HG02885 (cell line): Measurements from ENCODE around the gene GCK.
"Not testable (repeated sequence)": the region's sequence is repeated elsewhere in the genome, so short reads cannot be mapped to it uniquely, and the experiment has no call there.

ENCODE experiments used
- ATAC-seq: cut with Tn5 transposase; IDR thresholded peaks from one replicate; pipeline ENCODE4 v1.9.1; 2021; ENCODE audit warnings: mild to moderate bottlenecking; ENCODE audit not compliant: unreplicated experiment, poor library complexity

GCK gene

DNA sequence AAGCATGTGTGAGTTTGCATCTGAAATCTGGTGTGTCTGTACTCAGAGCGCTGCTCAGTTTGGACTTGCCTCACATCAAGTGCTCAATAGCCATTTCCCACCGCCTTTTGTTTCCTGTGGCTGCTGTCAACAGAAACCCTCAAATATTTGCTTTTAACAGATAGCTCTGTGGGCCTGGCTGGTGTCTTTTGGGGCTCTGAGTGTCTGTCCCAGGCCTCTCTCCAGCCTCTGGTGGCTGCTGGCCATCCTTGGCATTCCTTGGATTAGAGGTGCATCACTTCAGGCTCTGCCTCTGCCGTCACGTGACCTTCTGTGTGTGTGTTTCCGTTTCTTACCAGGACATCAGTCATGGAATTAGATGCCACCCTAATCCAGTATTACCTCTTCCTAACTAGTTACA, 20.9 kb upstream of the GCK start:
- no peak for ATAC-seq

DNA sequence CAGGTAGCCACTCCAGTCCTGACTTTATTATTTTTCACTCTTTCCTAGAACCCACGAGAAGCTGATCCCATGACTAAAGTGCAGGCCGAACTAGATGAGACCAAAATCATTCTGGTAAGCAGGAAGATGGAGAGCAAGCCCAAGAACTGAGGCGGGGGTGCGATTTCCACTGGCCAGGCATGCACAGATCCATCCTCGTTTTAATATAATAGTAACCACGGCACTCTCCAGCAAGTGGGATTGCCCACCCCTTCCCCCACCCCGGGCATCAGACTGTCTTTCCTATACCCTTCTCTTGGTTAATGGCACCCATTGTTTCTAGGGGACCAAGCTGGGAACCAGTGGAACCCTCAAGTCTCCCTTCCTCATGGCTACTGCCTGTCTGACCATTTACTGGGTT, 18.8 kb upstream of the GCK start:
- ATAC-seq: no peak

DNA sequence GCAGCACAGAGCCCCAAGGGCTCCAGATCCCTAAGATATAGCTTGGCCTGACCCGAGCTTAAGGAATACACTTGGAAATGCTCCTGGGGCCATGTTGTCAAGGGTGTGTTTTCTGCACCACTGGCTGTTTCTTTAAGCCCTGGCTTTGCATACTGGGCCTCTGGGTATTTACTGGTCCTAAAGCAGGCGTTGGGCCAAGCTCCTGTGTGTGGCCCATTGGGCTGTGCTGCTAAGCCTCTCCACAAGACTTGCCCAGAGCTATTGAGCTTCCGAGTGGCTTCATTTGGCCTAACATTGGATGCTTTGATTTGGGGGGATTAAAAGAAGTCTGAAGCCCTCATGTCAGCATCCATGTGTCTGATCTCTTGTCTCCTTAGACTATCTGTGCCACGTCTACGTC, 16.8 kb upstream of the GCK start:
- ATAC-seq: no peak

DNA sequence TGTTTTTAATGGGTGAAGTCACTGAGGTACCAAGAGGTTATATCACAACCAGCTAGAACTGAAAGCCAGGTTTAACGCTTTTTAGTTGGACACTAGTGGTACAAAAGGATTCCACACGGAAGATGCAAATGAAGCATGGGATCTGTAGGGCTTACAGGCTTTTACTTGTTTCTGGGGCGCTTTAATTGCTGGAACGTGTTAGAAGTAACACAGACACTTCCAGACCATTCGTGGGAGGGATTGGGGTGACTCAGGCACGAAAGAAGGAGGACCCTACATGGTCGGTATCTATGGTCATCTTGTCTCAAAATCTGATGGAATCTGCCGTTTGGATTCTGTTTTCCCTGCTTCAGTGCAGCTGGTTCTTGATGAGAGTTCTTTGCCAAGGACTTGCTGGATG, 12.6 kb upstream of the GCK start:
- ATAC-seq: no peak

DNA sequence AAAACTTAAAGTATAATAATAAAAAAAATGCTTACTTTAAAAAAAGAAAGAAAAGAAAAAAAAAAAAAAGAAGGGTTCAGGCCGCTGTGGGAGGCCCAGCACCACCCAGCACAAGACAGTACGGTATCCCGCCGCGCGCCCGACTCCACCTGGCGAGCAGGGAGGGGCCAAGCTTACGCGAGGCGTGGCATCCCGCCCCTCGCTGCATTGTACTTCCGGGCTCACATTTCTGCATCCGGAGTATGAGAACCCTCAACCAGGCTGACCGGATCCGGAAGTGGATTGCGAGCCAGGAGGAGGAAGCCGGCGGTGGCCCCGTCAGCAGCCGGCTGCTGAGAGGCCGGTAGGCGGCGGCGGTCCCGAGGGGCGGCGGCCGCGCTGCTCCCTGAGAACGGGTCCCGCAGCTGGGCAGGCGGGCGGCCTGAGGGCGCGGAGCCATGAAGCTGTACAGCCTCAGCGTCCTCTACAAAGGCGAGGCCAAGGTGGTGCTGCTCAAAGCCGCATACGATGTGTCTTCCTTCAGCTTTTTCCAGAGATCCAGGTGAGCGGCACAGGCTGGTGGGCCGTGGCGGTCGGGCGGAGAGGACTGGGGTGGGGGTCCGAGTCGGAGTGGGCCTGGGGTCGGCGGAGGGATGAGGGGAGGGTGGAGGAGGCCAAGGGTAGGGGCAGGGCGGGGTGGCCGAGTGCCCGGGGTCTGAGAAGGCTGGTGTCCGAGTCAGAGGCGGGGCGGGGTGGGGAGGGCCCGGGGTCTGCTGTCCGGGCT, 11.6 kb upstream of the GCK start, which contains the start of gene YKT6:
Gene YKT6, plus strand, starts transcription at position 280 of the 763 bp plus-strand sequence. Its CDS starts 158 bp downstream, at position 438.
- peak; percentile 99 for ATAC-seq

DNA sequence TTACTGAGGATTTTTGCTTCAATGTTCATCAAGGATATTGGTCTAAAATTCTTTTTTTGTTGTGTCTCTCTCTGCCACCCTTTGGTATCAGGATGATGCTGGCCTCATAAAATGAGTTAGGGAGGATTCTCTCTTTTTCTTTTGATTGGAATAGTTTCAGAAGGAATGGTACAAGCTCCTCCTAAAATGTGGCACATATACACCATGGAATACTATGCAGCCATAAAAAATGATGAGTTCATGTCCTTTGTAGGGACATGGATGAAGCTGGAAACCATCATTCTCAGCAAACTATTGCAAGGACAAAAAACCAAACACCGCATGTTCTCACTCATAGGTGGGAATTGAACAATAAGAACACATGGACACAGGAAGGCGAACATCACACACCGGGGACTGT, 10.9 kb upstream of the GCK start:
- ATAC-seq: not testable (repeated sequence)

DNA sequence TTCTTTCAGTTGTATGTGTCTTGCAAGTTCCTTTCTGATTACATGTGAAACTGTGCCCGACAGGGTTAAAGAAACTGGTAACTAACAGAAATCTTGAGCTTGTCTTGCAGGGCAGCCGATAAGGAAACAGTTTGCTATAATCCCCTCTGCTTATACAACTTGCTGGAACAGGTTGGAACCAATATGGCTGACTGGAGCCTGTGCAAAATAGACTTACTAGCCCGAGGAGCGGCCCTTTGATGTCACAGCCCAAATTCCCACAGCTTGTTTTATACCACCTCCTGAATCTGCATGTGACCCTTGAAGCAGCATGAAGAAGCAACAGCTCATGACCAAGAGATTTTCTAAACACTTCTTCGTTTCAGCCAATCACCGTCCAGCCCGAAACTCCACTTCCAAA, 8.2 kb upstream of the GCK start:
- ATAC-seq: no peak

DNA sequence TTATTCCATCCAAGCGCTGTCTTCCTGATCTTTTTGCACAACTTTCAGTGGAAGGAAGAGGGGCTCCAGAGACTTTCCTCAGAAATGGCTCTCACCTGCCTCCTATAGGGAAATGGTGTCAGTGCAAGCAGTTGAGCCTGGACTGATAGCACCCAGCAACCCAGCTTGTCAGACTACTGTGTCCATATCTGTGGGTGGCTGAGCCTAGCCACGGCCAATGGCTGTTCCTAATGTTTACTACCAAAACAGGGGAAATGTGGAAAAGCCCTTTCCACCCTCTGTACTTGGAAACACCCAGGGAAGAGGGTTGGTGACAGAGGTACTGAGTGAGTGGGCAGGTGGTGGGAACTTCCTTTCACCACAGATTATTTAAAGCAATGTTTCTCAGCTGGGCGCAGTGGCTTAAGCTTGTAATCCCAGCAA, 7.2 kb upstream of the GCK start:
- ATAC-seq: peak; percentile 36

DNA sequence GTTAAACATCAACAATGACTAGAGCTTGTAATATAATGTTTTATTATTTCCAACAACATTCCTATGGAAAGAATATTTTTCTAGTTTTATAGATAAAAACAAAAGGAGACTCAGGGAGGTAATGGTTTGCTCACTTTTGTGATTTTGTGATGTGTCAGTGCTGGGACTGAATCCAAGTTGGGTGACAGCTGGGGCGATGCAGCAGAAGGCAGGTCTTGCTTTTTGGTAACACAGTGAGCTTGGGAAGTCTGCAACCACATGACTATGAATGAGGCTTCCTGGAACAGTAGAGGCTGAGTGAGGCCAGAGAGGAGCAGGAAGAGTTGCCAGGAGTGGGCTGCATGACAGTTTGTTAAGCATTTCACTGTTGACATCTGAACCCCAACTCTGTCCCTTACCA, 6.7 kb upstream of the GCK start:
- ATAC-seq: no peak

DNA sequence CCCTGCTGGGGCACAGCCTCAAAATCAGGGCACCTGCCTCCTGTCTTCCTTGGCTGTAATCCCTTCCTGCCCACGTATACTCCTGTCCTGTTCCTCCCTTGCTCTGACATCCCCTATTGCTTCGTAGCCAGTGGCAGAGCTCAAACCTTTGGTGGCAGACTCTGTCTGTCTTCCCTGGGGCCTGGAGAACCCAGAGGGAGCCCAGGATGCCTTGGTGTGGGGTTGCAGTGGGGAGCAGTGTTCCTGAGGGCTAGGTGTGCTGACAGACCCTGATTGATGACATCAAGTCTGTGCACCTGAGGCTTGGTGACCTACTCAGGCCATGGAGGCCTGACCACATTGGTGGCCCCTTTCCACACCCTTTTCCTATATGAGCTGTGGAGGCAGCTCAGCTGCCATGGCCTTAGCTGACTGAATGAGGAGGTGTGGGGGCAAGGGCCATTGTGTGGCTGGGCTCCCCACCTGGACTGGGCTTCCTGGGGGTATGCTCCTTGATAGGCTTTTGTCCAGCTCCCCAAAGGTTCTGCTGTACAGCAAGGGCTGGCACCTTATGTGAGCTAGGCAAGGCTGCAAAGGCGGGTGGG, 5.4 kb upstream of the GCK start:
- ATAC-seq: no peak

DNA sequence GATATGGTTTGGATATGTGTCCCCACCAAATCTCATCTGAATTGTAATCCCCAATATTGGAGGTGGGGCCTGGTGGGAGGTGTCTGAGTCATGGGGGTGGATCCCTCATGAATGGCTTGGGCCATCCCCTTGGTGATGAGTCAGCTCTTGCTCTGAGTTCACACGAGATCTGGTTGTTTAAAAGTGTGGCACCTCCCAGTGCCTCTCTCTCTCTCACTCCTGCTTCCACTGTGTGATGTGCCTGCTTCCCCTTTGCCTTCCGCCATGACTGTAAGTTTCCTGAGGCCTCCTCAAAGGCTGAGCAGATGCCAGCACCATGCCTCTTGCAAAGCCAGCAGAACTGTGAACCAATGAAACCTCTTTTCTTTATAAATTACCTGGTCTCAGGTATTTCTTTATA, 4.8 kb upstream of the GCK start:
- ATAC-seq: no peak

DNA sequence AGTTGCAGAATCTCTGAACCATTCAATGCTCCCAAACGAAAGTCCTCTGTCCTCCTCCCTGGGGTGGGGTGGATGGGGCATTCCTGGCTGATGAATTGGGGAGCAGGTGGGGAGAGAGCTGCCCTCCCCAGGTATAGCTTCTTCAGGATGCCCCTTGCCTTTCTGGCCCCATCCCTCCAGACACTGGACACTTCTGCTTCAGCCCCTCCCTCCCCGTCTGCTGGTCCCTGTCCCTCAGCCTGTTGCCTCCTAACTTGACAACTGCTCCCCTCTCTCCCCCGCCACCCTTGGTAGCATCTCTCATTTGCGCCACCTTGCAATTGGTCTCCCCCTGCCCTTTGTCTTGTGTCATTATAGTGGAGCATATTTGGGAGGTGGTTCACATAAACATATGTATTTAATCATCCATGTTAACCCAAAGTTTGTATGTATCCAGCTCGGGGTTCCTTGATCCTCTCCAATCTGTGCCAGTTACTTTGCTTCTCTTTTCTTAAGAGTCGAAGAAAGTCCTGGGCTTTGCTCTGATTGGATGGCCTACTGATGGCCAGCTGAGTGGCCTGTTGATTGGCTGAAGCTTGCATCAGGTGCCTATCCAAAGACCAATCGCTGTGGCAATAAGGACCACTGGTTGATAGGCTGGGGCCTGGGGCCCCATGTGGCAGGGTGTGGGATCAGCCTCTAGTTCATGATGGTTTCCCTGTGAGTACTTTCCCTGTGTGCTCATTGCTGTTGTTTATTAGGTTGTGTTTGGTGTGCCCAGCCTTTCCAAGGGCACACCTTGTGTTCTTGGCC, 4.0 kb upstream of the GCK start:
- ATAC-seq: no peak

DNA sequence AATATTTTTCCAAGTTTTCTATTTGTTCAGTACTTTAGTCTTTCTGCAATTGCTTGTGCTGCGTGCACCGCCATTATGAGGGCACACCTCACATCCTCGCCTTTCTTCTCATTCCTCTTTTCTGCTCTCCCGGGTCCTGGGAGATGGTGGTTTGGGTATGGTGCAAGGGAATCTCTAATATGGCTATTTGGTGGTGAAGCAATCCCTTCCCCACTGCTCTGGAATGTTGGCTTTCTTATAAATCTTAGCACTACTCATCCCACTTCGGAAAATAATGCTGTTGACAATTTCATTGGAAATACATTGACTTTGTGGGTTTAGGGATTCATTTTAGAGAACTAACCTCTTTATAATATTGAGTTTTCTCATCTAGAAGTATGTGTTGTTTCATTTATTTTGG, 1.9 kb upstream of the GCK start:
- no peak for ATAC-seq

DNA sequence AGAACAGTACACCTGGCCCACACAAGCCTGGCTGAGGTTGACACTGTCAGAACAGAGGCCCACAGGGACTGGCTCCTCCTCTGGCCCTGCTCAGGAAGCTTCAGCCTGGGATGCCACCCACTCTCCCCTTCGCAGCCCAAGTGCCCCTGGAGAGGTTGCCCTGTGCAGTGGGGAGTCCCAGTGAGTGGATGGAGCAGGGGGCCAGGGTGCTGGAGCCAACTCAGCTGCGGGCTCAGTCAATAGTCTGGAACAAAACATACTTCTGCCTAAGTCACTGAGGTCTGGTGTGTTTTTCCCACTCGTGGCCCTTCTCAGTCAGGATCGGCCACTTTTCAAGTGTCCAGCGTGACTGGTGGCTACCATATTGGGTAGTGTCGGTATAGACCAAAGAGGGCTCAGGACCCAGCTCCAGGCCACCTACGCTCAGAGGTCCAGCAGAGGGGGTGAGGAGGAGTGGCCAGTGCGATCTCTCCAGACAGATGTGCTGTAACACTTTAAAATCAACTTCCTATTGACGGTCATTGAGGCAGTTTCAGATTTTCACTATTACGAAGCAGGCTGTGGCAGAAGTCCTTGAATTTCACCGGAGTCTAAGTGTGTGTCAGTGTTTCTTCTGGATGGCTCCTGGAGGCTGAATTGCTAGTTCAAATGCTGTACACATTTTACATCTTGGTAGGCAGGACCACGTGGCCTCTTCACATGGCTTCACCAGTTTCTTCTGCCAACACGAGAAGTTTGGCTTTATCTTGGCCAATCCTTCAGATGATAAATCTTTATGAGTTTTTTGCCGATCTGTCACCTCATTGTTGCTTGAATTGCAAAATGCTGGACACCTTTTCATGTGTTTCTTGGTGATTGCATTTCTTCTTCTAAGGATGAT, 994 bp upstream of the GCK start:
- ATAC-seq: no peak

DNA sequence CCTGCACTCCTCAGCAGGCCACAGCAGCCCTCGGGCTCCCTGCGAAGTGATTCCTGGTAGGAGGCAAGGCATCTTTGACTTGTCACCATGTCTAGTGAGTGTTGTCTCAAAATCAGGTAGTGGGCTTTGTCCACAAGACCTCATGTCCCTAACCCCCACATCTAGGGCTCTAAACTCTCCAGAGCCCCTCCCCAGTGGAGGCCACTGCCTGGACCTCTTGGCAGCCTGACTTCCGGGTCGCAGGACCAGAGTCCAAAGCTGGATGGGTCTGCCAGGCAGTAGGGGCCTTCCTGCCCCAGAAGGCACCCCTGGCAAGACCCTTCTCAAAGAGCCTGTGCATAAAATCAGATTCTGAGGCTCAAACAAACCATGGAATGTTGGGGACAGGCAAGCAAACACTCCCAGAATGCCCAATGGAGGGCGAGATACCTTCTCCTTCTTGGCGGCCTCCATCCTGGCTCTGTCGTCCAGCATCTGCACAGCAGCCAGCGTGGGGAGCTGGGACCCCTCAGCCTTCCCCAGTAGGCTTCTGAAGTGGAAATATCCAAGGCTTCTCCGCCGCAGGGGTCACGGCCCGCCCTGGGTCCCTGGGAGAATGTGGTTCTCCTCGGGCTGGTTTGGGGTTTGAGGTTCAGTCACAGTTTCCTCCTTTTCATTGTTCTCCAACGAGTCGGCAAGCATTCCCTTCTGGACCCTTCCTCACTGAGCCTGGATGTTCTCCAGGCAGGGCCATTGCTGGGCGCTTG, 586 bp downstream of the GCK start:
- ATAC-seq: no peak

DNA sequence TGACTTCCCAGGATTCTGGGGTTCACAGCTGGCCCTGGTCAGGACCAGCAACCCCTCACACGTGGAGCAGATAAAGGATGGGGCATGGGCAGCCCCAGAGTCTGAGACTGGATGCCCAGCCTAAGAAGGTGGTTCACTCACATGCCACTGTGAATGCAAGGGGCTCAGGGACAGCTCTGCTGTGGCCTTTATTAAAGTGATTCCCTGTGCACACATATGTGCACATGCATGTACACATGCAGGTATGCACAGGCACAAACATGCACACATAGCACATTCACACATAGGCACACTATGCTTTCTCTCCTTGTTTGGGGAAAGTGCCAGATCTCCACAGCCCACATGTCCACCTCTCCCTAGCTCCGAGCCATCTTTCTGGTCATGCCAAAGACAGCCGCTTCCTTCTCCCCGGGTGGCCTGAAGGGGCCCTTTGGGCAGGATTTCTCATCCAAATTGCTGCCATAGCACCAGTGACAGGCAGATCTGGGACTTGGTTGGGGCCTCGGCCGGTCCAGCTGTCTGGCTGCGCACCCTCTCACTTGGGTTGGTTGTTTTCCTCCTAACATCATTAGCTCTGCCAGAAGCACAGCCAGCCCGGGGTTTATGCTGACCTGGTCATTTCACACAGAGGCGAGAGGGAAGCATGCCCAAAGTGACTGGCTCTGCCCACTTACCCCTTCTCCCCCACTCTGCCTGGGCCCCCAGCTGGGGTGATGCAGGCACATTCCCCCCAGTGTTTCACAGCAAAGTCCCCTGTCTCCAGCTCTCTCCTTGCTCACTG, 1.4 kb downstream of the GCK start:
- ATAC-seq: no peak

DNA sequence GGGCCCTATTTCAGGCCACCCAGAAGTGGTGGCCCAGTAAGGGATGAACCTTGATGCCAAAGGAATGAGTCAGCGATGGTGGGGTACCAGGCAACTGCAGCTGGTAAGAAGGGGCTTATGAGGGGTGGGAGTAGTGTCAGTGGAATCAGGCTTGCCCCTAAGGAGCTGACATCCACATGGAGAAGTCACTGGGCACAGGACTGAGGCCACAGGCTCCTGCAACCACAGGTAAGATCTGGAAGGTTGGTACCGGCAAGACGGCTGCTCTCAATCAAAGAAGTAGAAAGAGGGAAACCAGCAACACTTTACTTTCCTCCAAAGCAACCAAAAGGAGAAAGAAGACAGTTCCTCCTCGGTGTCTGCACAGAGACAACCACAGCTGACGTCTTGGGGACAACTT, 2.5 kb downstream of the GCK start:
- ATAC-seq: no peak

DNA sequence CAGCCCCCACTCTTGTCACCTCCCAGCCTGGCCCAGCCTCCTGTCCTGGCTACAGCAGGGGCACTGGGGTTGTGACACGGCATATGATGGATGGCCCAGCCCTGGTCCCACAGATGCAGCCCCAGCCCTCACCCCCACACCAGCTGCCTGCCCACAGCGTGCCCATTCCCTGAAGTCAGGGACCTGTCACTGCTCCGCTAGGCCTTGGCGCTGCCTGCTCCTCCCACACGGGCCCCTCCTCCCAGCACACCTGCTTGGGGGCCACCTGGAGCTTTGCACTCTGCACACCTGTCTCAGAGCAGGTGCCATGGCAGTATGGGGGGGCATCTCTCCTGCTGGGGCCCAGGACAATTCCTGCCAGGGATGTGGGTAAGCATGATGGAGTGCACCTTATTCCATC, 3.5 kb downstream of the GCK start:
- ATAC-seq: no peak

DNA sequence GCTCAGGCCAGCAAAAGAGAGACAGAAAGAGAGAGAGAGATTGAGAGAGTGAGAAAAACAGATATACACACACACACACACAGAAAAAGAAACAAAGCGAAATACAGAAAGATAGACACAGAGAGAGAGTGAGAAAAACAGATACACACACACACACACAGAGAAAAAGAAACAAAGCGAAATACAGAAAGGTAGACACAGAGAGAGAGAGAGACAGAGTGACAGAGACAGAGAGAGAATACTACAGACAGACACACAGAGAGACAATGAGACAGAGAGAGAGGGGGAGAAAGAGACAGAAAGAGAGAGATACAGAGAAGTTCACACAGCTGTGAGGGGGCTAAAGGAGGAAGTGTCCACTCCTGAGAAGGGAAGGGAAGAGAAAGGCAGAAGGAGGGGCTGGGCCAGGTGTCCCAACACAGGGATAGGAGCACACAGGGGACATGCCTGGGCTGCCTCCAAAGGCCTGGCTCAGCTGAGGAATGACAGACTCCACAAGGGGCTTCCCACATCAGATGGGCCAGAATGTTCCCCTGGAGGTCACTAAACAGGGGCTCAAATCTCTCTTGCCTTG, 4.3 kb downstream of the GCK start:
- no peak for ATAC-seq
